ENCODE results near the gene SYN1. TPM values are rescaled to one million over a fixed set of nuclear protein-coding genes. Genes with fewer than 3 reads are reported as not detected.

Gene SYN1
- polyA plus RNA-seq, 2 of the 4 experiments (the other 2 are of a cell fraction), result 0.05 TPM; not detected in 1

GRCh38 chrX:47560934-47561658 is 58.6 kb downstream of the SYN1 start, which contains the start of gene ARAF:
Gene ARAF (plus strand): TSS chrX:47561205. CDS start chrX:47562968, 1,763 bp downstream.
- POLR2A ChIA-PET, result no interaction called here
- CTCF ChIA-PET, result no interaction called here
- TF ChIP-seq ELK1 (IDR thresholded peaks at IDR 0.05; ENCODE audit: low read depth, low read length), result no peak
- TF ChIP-seq ATOH8 (CRISPR knock-in tag; IDR thresholded peaks at IDR 0.05; ENCODE audit: low read depth), result no peak
- no peak for TF ChIP-seq NFE2L2 (conservative IDR thresholded peaks at IDR 0.05; ENCODE audit: low read length)
- peak; percentile 59; the same call in 1 of the 2 replicates for TF ChIP-seq MAX (IDR thresholded peaks at IDR 0.05)
- TF ChIP-seq MYC (IDR thresholded peaks at IDR 0.05; ENCODE audit: borderline replicate concordance, low read length), result no peak; the same call in 1 of the 2 replicates
- TF ChIP-seq JUN (IDR thresholded peaks at IDR 0.05), result peak in 1 of 2 experiments; percentile 87; a peak in 3 of 5 replicates
- no peak for TF ChIP-seq CBX2 (IDR thresholded peaks at IDR 0.05; ENCODE audit: borderline replicate concordance, low read depth)
- TF ChIP-seq GATA3 (IDR thresholded peaks at IDR 0.05; ENCODE audit: borderline replicate concordance), result peak; percentile 72
- no peak for TF ChIP-seq TP53 (CRISPR knock-in tag; IDR thresholded peaks at IDR 0.05)
- no peak for TF ChIP-seq ESRRA (IDR thresholded peaks at IDR 0.05; ENCODE audit: borderline replicate concordance, low read length)
- TF ChIP-seq MAZ (IDR thresholded peaks at IDR 0.05; ENCODE audit: borderline replicate concordance, low read depth, low read length), result no peak
- no peak for TF ChIP-seq FOSB (CRISPR knock-in tag; IDR thresholded peaks at IDR 0.05)
- no peak for TF ChIP-seq POLR2AphosphoS2 (conservative IDR thresholded peaks at IDR 0.05; ENCODE audit: low read length)
- TF ChIP-seq CEBPB (IDR thresholded peaks at IDR 0.05), result no peak
- TF ChIP-seq SMC3 (IDR thresholded peaks at IDR 0.05), result no peak
- TF ChIP-seq REST (IDR thresholded peaks at IDR 0.05), result no peak
- no peak for TF ChIP-seq RAD21 (conservative IDR thresholded peaks at IDR 0.05 in 1 of 2, IDR thresholded peaks at IDR 0.05 in 1 of 2)
- no peak for TF ChIP-seq MAFK (IDR thresholded peaks at IDR 0.05; ENCODE audit: partially characterized antibody)
- TF ChIP-seq FOSL2 (IDR thresholded peaks at IDR 0.05), result no peak
- no peak for TF ChIP-seq FOSL2 (CRISPR knock-in tag; IDR thresholded peaks at IDR 0.05)
- TF ChIP-seq RCOR1 (IDR thresholded peaks at IDR 0.05; ENCODE audit: low read depth, low read length), result no peak
- no peak for TF ChIP-seq EHF (CRISPR knock-in tag; IDR thresholded peaks at IDR 0.05)
- no peak for TF ChIP-seq EP300 (IDR thresholded peaks at IDR 0.05)
- TF ChIP-seq POLR2A (IDR thresholded peaks at IDR 0.05; ENCODE audit: low read length), result peak; percentile 51
- TF ChIP-seq JUNB (IDR thresholded peaks at IDR 0.05), result no peak
- no peak for TF ChIP-seq CBX8 (IDR thresholded peaks at IDR 0.05)
- TF ChIP-seq HOXB13 (CRISPR knock-in tag; IDR thresholded peaks at IDR 0.05; ENCODE audit: low read depth), result no peak
- TF ChIP-seq HDAC2 (IDR thresholded peaks at IDR 0.05), result no peak
- peak; percentile 65; the same call in 1 of the 2 replicates for TF ChIP-seq E2F6 (IDR thresholded peaks at IDR 0.05; ENCODE audit: borderline replicate concordance, low read depth)
- no peak for TF ChIP-seq KDM1A (IDR thresholded peaks at IDR 0.05; ENCODE audit: low read depth)
- TF ChIP-seq BHLHE40 (IDR thresholded peaks at IDR 0.05; ENCODE audit: low read depth, low read length), result peak; percentile 85
- TF ChIP-seq HOXA7 (CRISPR knock-in tag; IDR thresholded peaks at IDR 0.05), result no peak
- peak; percentile 96 for TF ChIP-seq PBX3 (IDR thresholded peaks at IDR 0.05)
- no peak for TF ChIP-seq HEYL (CRISPR knock-in tag; IDR thresholded peaks at IDR 0.05)
- no peak for TF ChIP-seq EHMT2 (IDR thresholded peaks at IDR 0.05; ENCODE audit: low read depth)
- no peak for TF ChIP-seq CHD4 (IDR thresholded peaks at IDR 0.05; ENCODE audit: borderline replicate concordance)
- no peak for TF ChIP-seq RARB (CRISPR knock-in tag; IDR thresholded peaks at IDR 0.05)

More at GRCh38 chrX:47560934-47561658, 58.6 kb downstream of the SYN1 start, which contains the start of gene ARAF:
- peaks cover 16% of the 10 kb centered on the region; the same call in 2 of the 3 replicates for H3K4me1 ChIP-seq
- H3K4me2 ChIP-seq, result peak within 1 kb of the TSS; percentile 96
- FAIRE-seq (peak; percentile 99), ATAC-seq (peak; percentile 94 to 96), DNase-seq (ENCODE audit: low read depth in 1 of 2, low spot score in 1 of 2) (peak; percentile 95 to 100)
- no peaks in the 10 kb centered on the region for H3K9me3 ChIP-seq
- WGBS (ENCODE audit: missing lambda C conversion rate), result 0% methylated on average over 18 of the region's 59 CpGs
- peak within 1 kb of the TSS; percentile 99 to 100 for H3K27ac ChIP-seq
- peak within 1 kb of the TSS; percentile 95 for H3K4me3 ChIP-seq

Measured in A549 (cell line).